AG04449 (cell line): ENCODE data around the gene EXOC4.

Experiments used
- CTCF ChIA-PET: fragments of 350-600 bp; formaldehyde crosslinking; extraction: SDS; loops from one replicate; lab custom pipeline; 2021; ENCODE audit warnings: antibody characterized with exemption; lab: Yijun Ruan, JAX
- POLR2A ChIA-PET: fragments of 400-600, 350-600 bp; formaldehyde crosslinking; extraction: SDS; loops from one replicate; lab custom pipeline; 2020; ENCODE audit warnings: antibody characterized with exemption, inconsistent platforms; lab: Yijun Ruan, JAX
- DNase-seq: peaks from one replicate; pipeline ENCODE4 v3.0.0-alpha.2; 2010; ENCODE audit warnings: low read depth, low spot score
- H3K4me3 ChIP-seq: 2 replicates; pipeline ENCODE4 v1.5.1; 2011; ENCODE audit warnings: low read depth, mild to moderate bottlenecking, control low read depth, low read length
- CTCF ChIP-seq: IDR thresholded peaks from one replicate; pipeline ENCODE4 v1.5.1; 2011; ENCODE audit warnings: mild to moderate bottlenecking, moderate library complexity, low read length, control low read depth, inconsistent platforms; ENCODE audit not compliant: insufficient read depth; ENCODE audit errors: missing control alignments

EXOC4 gene

GRCh38 chr7:133590795-133591194, 337.9 kb downstream of the EXOC4 start:
- no peak for DNase-seq
- no peak for TF ChIP-seq CTCF
- ChIA-PET CTCF (no interaction called here), POLR2A (no interaction called here)
- no peak overlapping the region for H3K4me3 ChIP-seq

- CTCF ChIA-PET = no interaction called here
- DNase-seq = no peak
- no peak for TF ChIP-seq CTCF
- POLR2A ChIA-PET = no interaction called here
- H3K4me3 ChIP-seq = no peak overlapping the region
Measured at GRCh38 chr7:133591704-133592340, 338.9 kb downstream of the EXOC4 start.

- no peak overlapping the region for H3K4me3 ChIP-seq
- no peak for DNase-seq
- CTCF ChIA-PET = no interaction called here
- TF ChIP-seq CTCF = no peak
- POLR2A ChIA-PET = no interaction called here
Measured at GRCh38 chr7:133593561-133593960, 340.7 kb downstream of the EXOC4 start.

DNA sequence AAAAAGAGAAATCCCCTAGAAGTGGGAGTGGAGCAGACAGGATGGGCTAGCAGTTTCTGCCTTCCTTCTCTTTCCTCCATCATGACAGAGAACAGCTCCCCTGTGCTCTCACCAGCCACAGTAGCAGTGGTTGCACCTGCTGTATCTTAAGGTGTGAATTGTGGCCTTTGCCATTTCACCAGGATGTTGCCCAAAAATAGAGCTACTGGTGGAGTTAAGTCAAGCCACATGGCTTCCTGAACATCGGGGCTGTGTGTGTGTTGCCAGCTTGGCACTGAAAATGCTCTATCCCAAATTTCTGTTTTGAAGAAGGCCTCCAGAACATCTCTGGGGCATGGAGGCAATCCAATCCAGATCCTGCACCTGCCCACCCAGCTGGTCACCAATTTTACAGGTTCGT, 348.7 kb downstream of the EXOC4 start:
- no peak overlapping the region for H3K4me3 ChIP-seq
- DNase-seq = no peak
- ChIA-PET POLR2A (no interaction called here), CTCF (interaction anchor here (1.1 kb wide), 1 partner anchor 13 kb away, joined by 3 read pairs; no protein-coding TSS in a partner anchor)
- TF ChIP-seq CTCF = no peak

GRCh38 chr7:133602291-133602690, 349.4 kb downstream of the EXOC4 start:
- no peak overlapping the region for H3K4me3 ChIP-seq
- CTCF ChIA-PET = interaction anchor here (1.1 kb wide), 1 partner anchor 14 kb away, joined by 3 read pairs; no protein-coding TSS in a partner anchor
- DNase-seq = no peak
- TF ChIP-seq CTCF = no peak
- POLR2A ChIA-PET = no interaction called here

DNA sequence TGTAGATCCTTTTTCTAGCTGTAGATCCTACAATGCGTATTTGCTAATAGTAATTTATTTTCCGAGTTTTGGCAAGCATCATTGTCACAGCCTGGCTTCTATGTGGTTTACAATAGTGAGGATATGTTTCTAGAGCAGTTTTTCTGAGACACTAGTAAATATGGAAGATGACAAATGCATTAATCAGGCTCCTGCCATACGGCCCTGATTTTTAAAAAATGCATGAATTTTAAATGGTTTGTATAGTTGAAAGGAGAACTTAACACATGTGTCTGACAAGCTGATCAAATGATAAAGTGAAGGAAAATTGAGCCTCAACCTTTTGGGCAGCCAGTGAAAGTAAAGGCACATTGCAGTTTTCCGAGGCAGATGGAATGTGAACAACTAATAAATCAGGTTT, 354.1 kb downstream of the EXOC4 start:
- ChIA-PET CTCF (no interaction called here), POLR2A (no interaction called here)
- no peak for DNase-seq
- no peak overlapping the region for H3K4me3 ChIP-seq
- no peak for TF ChIP-seq CTCF
